SH-SY5Y (cell line): ENCODE measurements around the gene WHRN.

ENCODE experiments used
- GATA2 ChIP-seq: IDR thresholded peaks from 2 replicates; pipeline ENCODE4 v1.6.1; 2011; ENCODE audit warnings: mild to moderate bottlenecking, low read depth, low read length
- GATA3 ChIP-seq: IDR thresholded peaks from 2 replicates; pipeline ENCODE4 v1.6.1; 2011; ENCODE audit warnings: low read depth, mild to moderate bottlenecking, low read length, moderate library complexity

- no peak for TF ChIP-seq GATA3
- no peak for TF ChIP-seq GATA2
Observed at GRCh38 chr9:114405294-114406034, 99.8 kb downstream of the WHRN start.
